ENCODE results near the gene ZG16.

Gene ZG16

DNA sequence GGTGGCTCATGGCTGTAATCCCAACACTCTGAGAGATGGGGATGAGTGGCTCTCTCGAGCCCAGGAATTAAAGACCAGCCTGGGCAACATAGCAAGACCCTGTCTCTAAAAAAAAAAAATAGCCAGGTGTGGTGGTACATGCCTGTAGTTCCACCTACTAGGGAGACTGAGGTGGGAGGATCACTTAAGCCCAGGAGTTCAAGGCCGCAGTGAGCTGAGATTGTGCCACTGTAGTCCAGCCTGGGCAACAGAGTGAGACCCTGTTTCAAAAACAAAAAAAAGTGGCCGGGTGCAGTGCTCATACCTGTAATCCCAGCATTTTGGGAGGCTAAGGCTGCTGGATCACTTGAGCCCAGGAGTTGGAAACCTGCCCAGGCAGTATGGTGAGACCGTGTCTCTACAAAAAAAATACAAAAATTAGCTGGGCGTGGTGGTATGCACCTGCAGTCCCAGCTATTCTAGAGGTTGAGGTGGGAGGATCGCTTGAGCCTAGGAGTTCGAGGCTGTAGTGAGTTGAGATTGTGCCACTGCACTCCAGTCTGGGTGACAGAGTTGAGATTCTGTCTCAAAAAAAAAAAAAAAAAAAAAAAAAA lies 35.3 kb upstream of the ZG16 start:
- Histone ChIP-seq H4K20me1 (ENCODE audit: insufficient read depth, low read length) (no peaks in the 10 kb centered on the region), H3K4me1 (ENCODE audit: low read length) (peaks cover 41% of the 10 kb centered on the region), H3K4me2 (ENCODE audit: low read depth, low read length) (no peak overlapping the region), H3K36me3 (replicated peaks; ENCODE audit: insufficient read depth, low read length) (no peaks in the 10 kb centered on the region), H3K9me2 (replicated peaks; ENCODE audit: insufficient read depth, low read length) (no peaks in the 10 kb centered on the region), H3F3A (ENCODE audit: insufficient read depth, low read length) (peaks cover 16% of the 10 kb centered on the region), H3K27me3 (replicated peaks; ENCODE audit: insufficient read depth, low read length) (no peaks in the 10 kb centered on the region), H3K9ac (ENCODE audit: low read length) (no peak overlapping the region), H3K27ac (ENCODE audit: low read length) (no peak overlapping the region), H3K4me3 (ENCODE audit: low read length) (no peak overlapping the region), H3K9me3 (replicated peaks; ENCODE audit: insufficient read depth, low read length) (no peaks in the 10 kb centered on the region), H3K79me2 (ENCODE audit: low read length) (peaks cover 20% of the 10 kb centered on the region), H2AFZ (ENCODE audit: low read length) (no peak overlapping the region)
- TF ChIP-seq EZH2 (optimal IDR thresholded peaks at IDR 0.05; ENCODE audit: low read depth, low read length): no peak
- no peak for DNase-seq

DNA sequence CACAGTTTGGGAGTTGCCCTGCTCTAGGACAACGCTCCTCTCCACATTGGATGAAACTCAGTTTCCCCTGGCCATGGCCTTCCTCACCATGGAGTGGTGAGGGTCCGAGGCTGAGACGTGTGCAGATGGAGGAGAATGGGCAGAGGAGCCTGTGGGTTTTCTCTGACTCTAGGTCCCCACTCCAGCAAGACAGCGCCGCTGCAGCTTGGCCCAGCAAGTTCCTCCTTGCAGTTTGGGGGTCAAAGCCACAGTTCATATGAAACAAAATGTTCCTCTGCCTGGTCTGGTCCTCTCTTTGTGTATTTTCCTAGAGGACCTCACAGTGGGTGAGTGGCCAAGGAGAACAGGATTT lies 34.6 kb upstream of the ZG16 start:
- no peak overlapping the region for H3K27ac ChIP-seq (ENCODE audit: low read length)
- TF ChIP-seq EZH2phosphoT487 (IDR thresholded peaks at IDR 0.05; ENCODE audit: low read length): no peak
- no peak for TF ChIP-seq EZH2 (optimal IDR thresholded peaks at IDR 0.05; ENCODE audit: low read depth, low read length)
- TF ChIP-seq, protein P1, sequence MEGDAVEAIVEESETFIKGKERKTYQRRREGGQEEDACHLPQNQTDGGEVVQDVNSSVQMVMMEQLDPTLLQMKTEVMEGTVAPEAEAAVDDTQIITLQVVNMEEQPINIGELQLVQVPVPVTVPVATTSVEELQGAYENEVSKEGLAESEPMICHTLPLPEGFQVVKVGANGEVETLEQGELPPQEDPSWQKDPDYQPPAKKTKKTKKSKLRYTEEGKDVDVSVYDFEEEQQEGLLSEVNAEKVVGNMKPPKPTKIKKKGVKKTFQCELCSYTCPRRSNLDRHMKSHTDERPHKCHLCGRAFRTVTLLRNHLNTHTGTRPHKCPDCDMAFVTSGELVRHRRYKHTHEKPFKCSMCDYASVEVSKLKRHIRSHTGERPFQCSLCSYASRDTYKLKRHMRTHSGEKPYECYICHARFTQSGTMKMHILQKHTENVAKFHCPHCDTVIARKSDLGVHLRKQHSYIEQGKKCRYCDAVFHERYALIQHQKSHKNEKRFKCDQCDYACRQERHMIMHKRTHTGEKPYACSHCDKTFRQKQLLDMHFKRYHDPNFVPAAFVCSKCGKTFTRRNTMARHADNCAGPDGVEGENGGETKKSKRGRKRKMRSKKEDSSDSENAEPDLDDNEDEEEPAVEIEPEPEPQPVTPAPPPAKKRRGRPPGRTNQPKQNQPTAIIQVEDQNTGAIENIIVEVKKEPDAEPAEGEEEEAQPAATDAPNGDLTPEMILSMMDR (IDR thresholded peaks at IDR 0.05; ENCODE audit: low read length): no peak
- no peak for DNase-seq

DNA sequence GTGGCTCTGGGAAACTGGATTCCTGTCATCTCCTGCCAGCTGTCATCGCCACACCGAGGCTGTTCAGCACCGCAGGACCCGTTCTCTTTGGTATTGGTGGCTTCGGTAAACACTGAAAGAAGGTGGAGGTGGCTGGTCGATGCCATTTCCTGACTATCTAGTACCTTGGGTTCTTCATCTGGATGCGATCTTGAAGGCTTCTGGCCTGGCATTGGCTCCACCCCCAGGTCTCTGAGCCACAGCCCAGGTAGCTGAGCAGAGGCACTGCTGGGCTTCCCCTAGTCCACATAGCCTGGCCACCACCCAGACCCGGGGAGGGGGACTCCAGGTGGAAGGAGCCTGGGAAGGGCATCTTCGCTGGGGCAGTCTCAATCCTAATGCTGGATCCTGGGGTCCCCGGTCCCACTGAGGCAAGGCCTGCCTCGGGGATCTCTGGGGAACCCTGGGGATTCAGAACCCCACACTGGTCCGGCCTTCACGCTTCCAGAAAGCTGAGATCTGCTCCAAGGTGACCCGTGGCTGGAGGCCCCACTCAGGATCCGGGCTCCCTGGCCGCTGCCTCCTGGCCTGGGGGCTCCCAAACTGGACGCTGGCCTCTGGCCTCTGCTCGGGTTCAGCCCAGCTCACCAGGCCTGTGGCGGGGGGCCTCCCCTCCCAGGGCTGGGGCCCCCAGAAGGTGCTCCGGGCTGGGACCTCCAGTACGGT lies 34.1 kb upstream of the ZG16 start:
- TF ChIP-seq, protein P1 (IDR thresholded peaks at IDR 0.05; ENCODE audit: low read length): no peak
- TF ChIP-seq EZH2 (optimal IDR thresholded peaks at IDR 0.05; ENCODE audit: low read depth, low read length) (no peak), EZH2phosphoT487 (IDR thresholded peaks at IDR 0.05; ENCODE audit: low read length) (no peak)
- H3K9me2 ChIP-seq (replicated peaks; ENCODE audit: insufficient read depth, low read length): no peaks in the 10 kb centered on the region
- no peak overlapping the region for H3K9ac ChIP-seq (ENCODE audit: low read length)
- H3K4me2 ChIP-seq (ENCODE audit: low read depth, low read length): no peak overlapping the region
- H2AFZ ChIP-seq (ENCODE audit: low read length): no peak overlapping the region
- H4K20me1 ChIP-seq (ENCODE audit: insufficient read depth, low read length): no peaks in the 10 kb centered on the region
- no peaks in the 10 kb centered on the region for H3K27me3 ChIP-seq (replicated peaks; ENCODE audit: insufficient read depth, low read length)
- no peaks in the 10 kb centered on the region for H3K36me3 ChIP-seq (replicated peaks; ENCODE audit: insufficient read depth, low read length)
- H3K4me1 ChIP-seq (ENCODE audit: low read length): peaks cover 29% of the 10 kb centered on the region
- peaks cover 7% of the 10 kb centered on the region for H3F3A ChIP-seq (ENCODE audit: insufficient read depth, low read length)
- H3K79me2 ChIP-seq (ENCODE audit: low read length): peaks cover 20% of the 10 kb centered on the region
- H3K9me3 ChIP-seq (replicated peaks; ENCODE audit: insufficient read depth, low read length): no peaks in the 10 kb centered on the region
- DNase-seq: no peak
- no peak overlapping the region; the same call in 1 of the 2 replicates for H3K27ac ChIP-seq (ENCODE audit: low read length)
- no peak overlapping the region for H3K4me3 ChIP-seq (ENCODE audit: low read length)

More for the DNA sequence above, 34.6 kb upstream of the ZG16 start:
- Histone ChIP-seq H3K36me3 (replicated peaks; ENCODE audit: insufficient read depth, low read length) (no peaks in the 10 kb centered on the region), H3F3A (ENCODE audit: insufficient read depth, low read length) (peaks cover 12% of the 10 kb centered on the region), H3K4me2 (ENCODE audit: low read depth, low read length) (no peak overlapping the region), H2AFZ (ENCODE audit: low read length) (no peak overlapping the region), H3K9me3 (replicated peaks; ENCODE audit: insufficient read depth, low read length) (no peaks in the 10 kb centered on the region), H3K9ac (ENCODE audit: low read length) (no peak overlapping the region), H3K4me1 (ENCODE audit: low read length) (peaks cover 34% of the 10 kb centered on the region), H3K27me3 (replicated peaks; ENCODE audit: insufficient read depth, low read length) (no peaks in the 10 kb centered on the region), H3K4me3 (ENCODE audit: low read length) (no peak overlapping the region), H3K9me2 (replicated peaks; ENCODE audit: insufficient read depth, low read length) (no peaks in the 10 kb centered on the region), H3K79me2 (ENCODE audit: low read length) (peaks cover 20% of the 10 kb centered on the region), H4K20me1 (ENCODE audit: insufficient read depth, low read length) (no peaks in the 10 kb centered on the region)

All from MM.1S (cell line).